K562 (cell line): ENCODE measurements around the gene WFDC8.

Experiments
- CBX3 ChIP-seq, 2 experiments: IDR thresholded peaks; 1 replicate in 1 of 2; 2 replicates in 1 of 2; pipeline ENCODE4 v1.6.1; 2012; ENCODE audit warnings: inconsistent platforms in 2 of 2, low read length in 2 of 2, borderline replicate concordance in 1 of 2, control low read depth in 1 of 2
- DDX20 ChIP-seq: fragments of 450-650 bp; IDR thresholded peaks from 2 replicates; pipeline ENCODE4 v1.6.1; 2016; ENCODE audit warnings: missing genetic modification characterization, low read depth, mild to moderate bottlenecking, missing compliant biosample characterization, moderate library complexity
- EGR1 ChIP-seq: fragments of 450-650 bp; conservative IDR thresholded peaks from 2 replicates; pipeline ENCODE4 v1.6.1; 2017; ENCODE audit warnings: mild to moderate bottlenecking
- EP300 ChIP-seq: IDR thresholded peaks from 2 replicates; pipeline ENCODE4 v1.6.1; 2012; ENCODE audit warnings: low read length, improper control_type of control experiment
- RUNX1 ChIP-seq: sonication (generic); IDR thresholded peaks from 2 replicates; pipeline ENCODE4 v1.6.1; 2016; ENCODE audit warnings: antibody characterized with exemption, low read depth
- TARDBP ChIP-seq: fragments of 450-650 bp; IDR thresholded peaks from 2 replicates; pipeline ENCODE4 v1.6.1; 2016
- U2AF1 ChIP-seq: fragments of 200-400 bp; formaldehyde crosslinking; optimal IDR thresholded peaks from 2 replicates; pipeline ENCODE3; 2017; ENCODE audit warnings: mild to moderate bottlenecking, low read depth, low read length, moderate library complexity
- TF ChIP-seq, protein P1 (sequence below): fragments of 450-650 bp; IDR thresholded peaks from 2 replicates; pipeline ENCODE4 v1.6.1; 2017; ENCODE audit warnings: mild to moderate bottlenecking, moderate library complexity
- TF ChIP-seq, protein P2 (sequence below): sonication (generic); formaldehyde crosslinking; IDR thresholded peaks from 2 replicates; pipeline ENCODE4 v1.8.1; 2022; ENCODE audit warnings: missing genetic modification reagents
- TF ChIP-seq, protein P3 (sequence below): IDR thresholded peaks from 2 replicates; pipeline ENCODE4 v1.6.1; 2011; ENCODE audit not compliant: insufficient read length; ENCODE audit errors: extremely low read depth

DNA sequence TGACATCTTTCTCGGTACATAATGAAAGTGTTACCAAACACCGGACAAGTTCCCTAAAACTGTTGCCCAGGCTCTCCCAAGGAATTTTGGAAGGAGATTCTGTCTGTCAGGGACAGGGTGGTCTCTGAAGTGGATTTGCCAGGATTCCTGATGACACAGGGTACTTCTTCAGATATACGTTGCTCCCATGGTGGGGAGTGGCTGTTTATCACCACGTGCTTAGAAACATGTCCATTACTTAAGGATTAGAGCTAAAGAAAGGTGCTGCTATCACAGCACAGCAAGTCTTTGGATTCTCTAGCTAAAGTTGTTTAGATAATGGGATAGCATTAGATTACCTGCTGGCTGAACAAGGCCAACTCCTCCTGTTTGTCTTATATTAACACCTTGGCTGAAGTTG lies 70.0 kb downstream of the WFDC8 start:
- TF ChIP-seq, protein P1, sequence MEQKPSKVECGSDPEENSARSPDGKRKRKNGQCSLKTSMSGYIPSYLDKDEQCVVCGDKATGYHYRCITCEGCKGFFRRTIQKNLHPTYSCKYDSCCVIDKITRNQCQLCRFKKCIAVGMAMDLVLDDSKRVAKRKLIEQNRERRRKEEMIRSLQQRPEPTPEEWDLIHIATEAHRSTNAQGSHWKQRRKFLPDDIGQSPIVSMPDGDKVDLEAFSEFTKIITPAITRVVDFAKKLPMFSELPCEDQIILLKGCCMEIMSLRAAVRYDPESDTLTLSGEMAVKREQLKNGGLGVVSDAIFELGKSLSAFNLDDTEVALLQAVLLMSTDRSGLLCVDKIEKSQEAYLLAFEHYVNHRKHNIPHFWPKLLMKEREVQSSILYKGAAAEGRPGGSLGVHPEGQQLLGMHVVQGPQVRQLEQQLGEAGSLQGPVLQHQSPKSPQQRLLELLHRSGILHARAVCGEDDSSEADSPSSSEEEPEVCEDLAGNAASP, result no peak
- TF ChIP-seq CBX3 (IDR thresholded peaks at IDR 0.05; ENCODE audit: borderline replicate concordance in 1 of 2, low read length in 2 of 2), result no peak
- no peak for TF ChIP-seq EGR1
- no peak for TF ChIP-seq EP300
- TF ChIP-seq, protein P2, sequence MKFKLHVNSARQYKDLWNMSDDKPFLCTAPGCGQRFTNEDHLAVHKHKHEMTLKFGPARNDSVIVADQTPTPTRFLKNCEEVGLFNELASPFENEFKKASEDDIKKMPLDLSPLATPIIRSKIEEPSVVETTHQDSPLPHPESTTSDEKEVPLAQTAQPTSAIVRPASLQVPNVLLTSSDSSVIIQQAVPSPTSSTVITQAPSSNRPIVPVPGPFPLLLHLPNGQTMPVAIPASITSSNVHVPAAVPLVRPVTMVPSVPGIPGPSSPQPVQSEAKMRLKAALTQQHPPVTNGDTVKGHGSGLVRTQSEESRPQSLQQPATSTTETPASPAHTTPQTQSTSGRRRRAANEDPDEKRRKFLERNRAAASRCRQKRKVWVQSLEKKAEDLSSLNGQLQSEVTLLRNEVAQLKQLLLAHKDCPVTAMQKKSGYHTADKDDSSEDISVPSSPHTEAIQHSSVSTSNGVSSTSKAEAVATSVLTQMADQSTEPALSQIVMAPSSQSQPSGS, result no peak
- TF ChIP-seq DDX20 (tag), result no peak
- TF ChIP-seq U2AF1, result no peak
- no peak for TF ChIP-seq TARDBP
- TF ChIP-seq, protein P3, sequence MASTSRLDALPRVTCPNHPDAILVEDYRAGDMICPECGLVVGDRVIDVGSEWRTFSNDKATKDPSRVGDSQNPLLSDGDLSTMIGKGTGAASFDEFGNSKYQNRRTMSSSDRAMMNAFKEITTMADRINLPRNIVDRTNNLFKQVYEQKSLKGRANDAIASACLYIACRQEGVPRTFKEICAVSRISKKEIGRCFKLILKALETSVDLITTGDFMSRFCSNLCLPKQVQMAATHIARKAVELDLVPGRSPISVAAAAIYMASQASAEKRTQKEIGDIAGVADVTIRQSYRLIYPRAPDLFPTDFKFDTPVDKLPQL, result no peak
- no peak for TF ChIP-seq RUNX1
